ENCODE data around the gene VSX2.

DNA sequence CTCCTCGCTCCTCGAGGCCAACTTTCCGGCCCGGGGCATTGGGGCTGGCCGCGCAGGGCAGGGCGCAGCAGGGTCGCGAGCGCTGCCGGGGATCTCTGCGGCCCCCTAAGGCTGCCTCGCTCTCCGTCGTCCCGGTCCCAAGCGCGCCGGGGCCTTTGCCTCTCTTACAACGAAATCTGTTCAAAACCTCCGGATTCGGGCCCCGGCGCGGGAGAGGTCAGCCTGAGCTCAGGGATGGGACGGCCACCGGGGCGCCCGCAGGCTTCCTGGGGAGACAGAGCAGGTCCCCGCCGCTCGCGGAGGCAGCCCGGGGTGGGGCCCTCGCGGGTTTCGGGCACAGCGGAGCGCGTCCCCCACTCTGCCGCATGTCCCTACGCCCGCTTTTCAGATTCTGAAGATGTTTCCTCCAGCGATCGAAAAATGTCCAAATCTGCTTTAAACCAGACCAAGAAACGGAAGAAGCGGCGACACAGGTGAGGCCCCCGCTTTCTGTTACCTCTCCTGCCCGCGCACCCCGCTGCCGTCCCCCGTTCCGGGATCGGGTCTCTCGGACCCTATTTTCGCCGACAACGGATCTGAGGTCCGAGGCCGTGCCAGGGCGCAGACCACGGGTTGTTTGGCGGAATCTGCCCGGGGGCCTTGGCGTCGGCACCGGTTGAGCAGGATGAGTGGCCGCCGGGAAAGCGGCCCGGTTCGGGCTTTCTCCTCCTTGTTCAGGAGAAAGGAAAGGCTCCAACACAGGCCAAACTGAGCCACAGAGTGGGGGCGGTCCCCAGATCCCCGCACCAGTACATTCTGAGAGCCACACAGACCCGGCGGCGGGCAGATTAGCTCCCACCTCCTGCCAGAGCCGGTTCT is 1.8 kb downstream of the VSX2 start:
- TF ChIP-seq, protein P1, sequence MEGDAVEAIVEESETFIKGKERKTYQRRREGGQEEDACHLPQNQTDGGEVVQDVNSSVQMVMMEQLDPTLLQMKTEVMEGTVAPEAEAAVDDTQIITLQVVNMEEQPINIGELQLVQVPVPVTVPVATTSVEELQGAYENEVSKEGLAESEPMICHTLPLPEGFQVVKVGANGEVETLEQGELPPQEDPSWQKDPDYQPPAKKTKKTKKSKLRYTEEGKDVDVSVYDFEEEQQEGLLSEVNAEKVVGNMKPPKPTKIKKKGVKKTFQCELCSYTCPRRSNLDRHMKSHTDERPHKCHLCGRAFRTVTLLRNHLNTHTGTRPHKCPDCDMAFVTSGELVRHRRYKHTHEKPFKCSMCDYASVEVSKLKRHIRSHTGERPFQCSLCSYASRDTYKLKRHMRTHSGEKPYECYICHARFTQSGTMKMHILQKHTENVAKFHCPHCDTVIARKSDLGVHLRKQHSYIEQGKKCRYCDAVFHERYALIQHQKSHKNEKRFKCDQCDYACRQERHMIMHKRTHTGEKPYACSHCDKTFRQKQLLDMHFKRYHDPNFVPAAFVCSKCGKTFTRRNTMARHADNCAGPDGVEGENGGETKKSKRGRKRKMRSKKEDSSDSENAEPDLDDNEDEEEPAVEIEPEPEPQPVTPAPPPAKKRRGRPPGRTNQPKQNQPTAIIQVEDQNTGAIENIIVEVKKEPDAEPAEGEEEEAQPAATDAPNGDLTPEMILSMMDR (IDR thresholded peaks at IDR 0.05; ENCODE audit: poor library complexity, severe bottlenecking): no peak
- TF ChIP-seq RAD21 (conservative IDR thresholded peaks at IDR 0.05): no peak
- no peak for TF ChIP-seq MXI1 (conservative IDR thresholded peaks at IDR 0.05; ENCODE audit: poor library complexity, severe bottlenecking)
- TF ChIP-seq SMC3 (conservative IDR thresholded peaks at IDR 0.05; ENCODE audit: poor library complexity): no peak
- TF ChIP-seq, protein P2, sequence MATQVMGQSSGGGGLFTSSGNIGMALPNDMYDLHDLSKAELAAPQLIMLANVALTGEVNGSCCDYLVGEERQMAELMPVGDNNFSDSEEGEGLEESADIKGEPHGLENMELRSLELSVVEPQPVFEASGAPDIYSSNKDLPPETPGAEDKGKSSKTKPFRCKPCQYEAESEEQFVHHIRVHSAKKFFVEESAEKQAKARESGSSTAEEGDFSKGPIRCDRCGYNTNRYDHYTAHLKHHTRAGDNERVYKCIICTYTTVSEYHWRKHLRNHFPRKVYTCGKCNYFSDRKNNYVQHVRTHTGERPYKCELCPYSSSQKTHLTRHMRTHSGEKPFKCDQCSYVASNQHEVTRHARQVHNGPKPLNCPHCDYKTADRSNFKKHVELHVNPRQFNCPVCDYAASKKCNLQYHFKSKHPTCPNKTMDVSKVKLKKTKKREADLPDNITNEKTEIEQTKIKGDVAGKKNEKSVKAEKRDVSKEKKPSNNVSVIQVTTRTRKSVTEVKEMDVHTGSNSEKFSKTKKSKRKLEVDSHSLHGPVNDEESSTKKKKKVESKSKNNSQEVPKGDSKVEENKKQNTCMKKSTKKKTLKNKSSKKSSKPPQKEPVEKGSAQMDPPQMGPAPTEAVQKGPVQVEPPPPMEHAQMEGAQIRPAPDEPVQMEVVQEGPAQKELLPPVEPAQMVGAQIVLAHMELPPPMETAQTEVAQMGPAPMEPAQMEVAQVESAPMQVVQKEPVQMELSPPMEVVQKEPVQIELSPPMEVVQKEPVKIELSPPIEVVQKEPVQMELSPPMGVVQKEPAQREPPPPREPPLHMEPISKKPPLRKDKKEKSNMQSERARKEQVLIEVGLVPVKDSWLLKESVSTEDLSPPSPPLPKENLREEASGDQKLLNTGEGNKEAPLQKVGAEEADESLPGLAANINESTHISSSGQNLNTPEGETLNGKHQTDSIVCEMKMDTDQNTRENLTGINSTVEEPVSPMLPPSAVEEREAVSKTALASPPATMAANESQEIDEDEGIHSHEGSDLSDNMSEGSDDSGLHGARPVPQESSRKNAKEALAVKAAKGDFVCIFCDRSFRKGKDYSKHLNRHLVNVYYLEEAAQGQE (IDR thresholded peaks at IDR 0.05; ENCODE audit: borderline replicate concordance): no peak
- peak; percentile 91 for TF ChIP-seq EZH2 (IDR thresholded peaks at IDR 0.05; ENCODE audit: borderline replicate concordance, insufficient read depth, low read length, poor library complexity, severe bottlenecking)

Data from neural cell (in vitro differentiated cells).